Uterus (tissue), 2 donors: ENCODE results near the gene KLRC2.

Source experiments
- CTCF ChIP-seq, 4 experiments: fragments of 200-600 bp in 2 of 4; fragments of 450-650 bp in 2 of 4; sonication (generic) in 2 of 4; IDR thresholded peaks; one replicate each; pipeline ENCODE4 v1.5.1; 2016 to 2019; ENCODE audit warnings: antibody characterized with exemption in 4 of 4, mild to moderate bottlenecking in 2 of 4, moderate library complexity in 1 of 4
- POLR2A ChIP-seq, 2 donors: fragments of 450-650 bp; IDR thresholded peaks; one replicate each; pipeline ENCODE4 v1.6.1; 2016; ENCODE audit warnings: antibody characterized with exemption in 2 of 2, mild to moderate bottlenecking in 1 of 2, moderate library complexity in 1 of 2

GRCh38 chr12:10400829-10401228 is 35.0 kb downstream of the KLRC2 start:
- TF ChIP-seq CTCF (IDR thresholded peaks at IDR 0.05) (no peak), POLR2A (IDR thresholded peaks at IDR 0.05) (no peak)
